Panc1 (cell line): ENCODE data around the gene DYRK3. TPM values are rescaled to one million over a fixed set of nuclear protein-coding genes. Genes with fewer than 3 reads are reported as not detected.

Experiments used
- ATAC-seq: fragments of 200-7000 bp; cut with Tn5 transposase; 2 replicates; pipeline ENCODE4 v1.9.1; 2020; ENCODE audit warnings: mild to moderate bottlenecking, moderate library complexity
- BruUV-seq: library from RNA; stranded (reverse); fragments of 400-500 nt; replicated peaks from 2 replicates; lab custom pipeline; 2021; lab: Mats Ljungman, UMichigan
- CTCF ChIA-PET: fragments of 300-600 bp; sonication (Branson Sonifier 250); formaldehyde crosslinking; loops from one replicate; lab custom pipeline; 2022; ENCODE audit warnings: antibody characterized with exemption; lab: Charles Lee
- POLR2A ChIA-PET: fragments of 300-600 bp; sonication (Branson Sonifier 250); formaldehyde crosslinking; loops from one replicate; lab custom pipeline; 2022; ENCODE audit warnings: antibody characterized with exemption; lab: Charles Lee
- DNase-seq: peaks from one replicate; pipeline ENCODE4 v3.0.0-alpha.2; 2010; ENCODE audit warnings: low read depth, low spot score
- H3K27ac ChIP-seq: 2 replicates; pipeline ENCODE4 v1.5.1; 2011; ENCODE audit warnings: mild to moderate bottlenecking, low read length, inconsistent platforms
- H3K27me3 ChIP-seq: fragments of 200-500 bp; sonication (Bioruptor generic); 2 replicates; pipeline ENCODE4 v1.6.0; 2014; ENCODE audit warnings: low read length, inconsistent platforms; ENCODE audit not compliant: control insufficient read depth, insufficient read depth
- H3K36me3 ChIP-seq: fragments of 200-500 bp; sonication (Bioruptor generic); 2 replicates; pipeline ENCODE4 v1.5.1; 2014; ENCODE audit warnings: inconsistent platforms, mild to moderate bottlenecking, low read length, moderate library complexity; ENCODE audit not compliant: control insufficient read depth, insufficient read depth
- H3K4me1 ChIP-seq: 2 replicates; pipeline ENCODE4 v1.5.1; 2011; ENCODE audit warnings: inconsistent platforms, mild to moderate bottlenecking, low read length, moderate library complexity; ENCODE audit not compliant: control insufficient read depth, insufficient read depth
- H3K4me3 ChIP-seq, 2 experiments: 2 replicates each; pipeline ENCODE4 v1.5.1; 2011 to 2012; ENCODE audit warnings: low read depth in 2 of 2, low read length in 2 of 2, mild to moderate bottlenecking in 2 of 2, inconsistent platforms in 1 of 2, moderate library complexity in 1 of 2
- H3K9me3 ChIP-seq: fragments of 200-500 bp; sonication (Bioruptor generic); 2 replicates; pipeline ENCODE4 v1.5.1; 2014; ENCODE audit warnings: low read depth, mild to moderate bottlenecking, inconsistent platforms, low read length, moderate library complexity; ENCODE audit not compliant: control insufficient read depth, insufficient read depth
- POLR2AphosphoS5 ChIP-seq: IDR thresholded peaks from 2 replicates; pipeline ENCODE4 v1.6.1; 2012; ENCODE audit warnings: mild to moderate bottlenecking, low read depth, low read length, moderate library complexity
- SIN3A ChIP-seq: IDR thresholded peaks from 2 replicates; pipeline ENCODE4 v1.6.1; 2012; ENCODE audit warnings: low read depth, mild to moderate bottlenecking, low read length, moderate library complexity, borderline replicate concordance; ENCODE audit not compliant: insufficient read depth
- TCF7L2 ChIP-seq: IDR thresholded peaks from 2 replicates; pipeline ENCODE4 v1.6.1; 2011; ENCODE audit warnings: mild to moderate bottlenecking, low read depth, low read length, inconsistent platforms
- in situ Hi-C: cut with HindIII; loops from 2 replicates; pipeline ENCODE4 v1.10.0; 2016; ENCODE audit warnings: low sequenced_read_pairs, low pct_unique_long_range_greater_than_20kb
- intact Hi-C: fragments of 100-400 bp; cut with micrococcal nuclease; formaldehyde crosslinking; loops from one replicate; pipeline ENCODE4 v1.10.0; 2022; ENCODE audit not compliant: unreplicated experiment
- total RNA-seq: library from RNA; stranded (reverse); gene quantifications from one replicate; pipeline ENCODE4 v1.2.1, GENCODE V29; 2021; ENCODE audit not compliant: unreplicated experiment
- TF ChIP-seq, protein P1 (sequence below): fragments of 450-650 bp; IDR thresholded peaks from 2 replicates; pipeline ENCODE4 v1.5.1; 2017; ENCODE audit warnings: mild to moderate bottlenecking
- TF ChIP-seq, protein P2 (sequence below), 2 experiments: IDR thresholded peaks; 2 replicates each; pipeline ENCODE4 v1.6.1; 2011 to 2012; ENCODE audit warnings: low read depth in 2 of 2, control low read depth in 1 of 2, low read length in 1 of 2, mild to moderate bottlenecking in 1 of 2, moderate library complexity in 1 of 2; ENCODE audit not compliant: insufficient read depth in 1 of 2

The DYRK3 gene
- total RNA-seq, 1 experiment from 2014 or later, result 12.0 TPM

DNA sequence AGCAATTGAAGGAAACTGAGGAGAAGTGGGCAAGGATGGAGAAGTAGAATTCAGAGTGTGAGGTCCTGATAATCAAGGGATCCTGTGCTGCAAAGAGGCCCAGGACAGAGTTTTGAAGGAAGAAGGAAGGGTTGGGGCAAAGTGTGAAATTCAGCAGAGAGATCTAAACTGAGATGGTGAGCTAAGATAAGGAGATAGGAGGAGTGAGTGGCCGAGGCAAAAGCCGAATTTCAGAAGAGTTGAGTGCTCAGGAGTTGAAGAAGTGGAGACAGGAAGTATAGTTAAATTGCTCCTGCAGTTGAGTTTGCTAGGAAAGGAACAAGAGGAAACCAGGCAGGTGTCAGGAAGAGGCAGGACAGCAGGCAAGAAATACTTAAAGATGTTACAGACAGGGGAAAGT is 33.0 kb downstream of the DYRK3 start:
- in situ Hi-C loops (no loop called here), intact Hi-C loops (no loop called here)
- TF ChIP-seq, protein P1, sequence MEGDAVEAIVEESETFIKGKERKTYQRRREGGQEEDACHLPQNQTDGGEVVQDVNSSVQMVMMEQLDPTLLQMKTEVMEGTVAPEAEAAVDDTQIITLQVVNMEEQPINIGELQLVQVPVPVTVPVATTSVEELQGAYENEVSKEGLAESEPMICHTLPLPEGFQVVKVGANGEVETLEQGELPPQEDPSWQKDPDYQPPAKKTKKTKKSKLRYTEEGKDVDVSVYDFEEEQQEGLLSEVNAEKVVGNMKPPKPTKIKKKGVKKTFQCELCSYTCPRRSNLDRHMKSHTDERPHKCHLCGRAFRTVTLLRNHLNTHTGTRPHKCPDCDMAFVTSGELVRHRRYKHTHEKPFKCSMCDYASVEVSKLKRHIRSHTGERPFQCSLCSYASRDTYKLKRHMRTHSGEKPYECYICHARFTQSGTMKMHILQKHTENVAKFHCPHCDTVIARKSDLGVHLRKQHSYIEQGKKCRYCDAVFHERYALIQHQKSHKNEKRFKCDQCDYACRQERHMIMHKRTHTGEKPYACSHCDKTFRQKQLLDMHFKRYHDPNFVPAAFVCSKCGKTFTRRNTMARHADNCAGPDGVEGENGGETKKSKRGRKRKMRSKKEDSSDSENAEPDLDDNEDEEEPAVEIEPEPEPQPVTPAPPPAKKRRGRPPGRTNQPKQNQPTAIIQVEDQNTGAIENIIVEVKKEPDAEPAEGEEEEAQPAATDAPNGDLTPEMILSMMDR, result no peak
- no peak for TF ChIP-seq SIN3A
- no peak for TF ChIP-seq TCF7L2
- TF ChIP-seq POLR2AphosphoS5, result no peak
- TF ChIP-seq, protein P2, sequence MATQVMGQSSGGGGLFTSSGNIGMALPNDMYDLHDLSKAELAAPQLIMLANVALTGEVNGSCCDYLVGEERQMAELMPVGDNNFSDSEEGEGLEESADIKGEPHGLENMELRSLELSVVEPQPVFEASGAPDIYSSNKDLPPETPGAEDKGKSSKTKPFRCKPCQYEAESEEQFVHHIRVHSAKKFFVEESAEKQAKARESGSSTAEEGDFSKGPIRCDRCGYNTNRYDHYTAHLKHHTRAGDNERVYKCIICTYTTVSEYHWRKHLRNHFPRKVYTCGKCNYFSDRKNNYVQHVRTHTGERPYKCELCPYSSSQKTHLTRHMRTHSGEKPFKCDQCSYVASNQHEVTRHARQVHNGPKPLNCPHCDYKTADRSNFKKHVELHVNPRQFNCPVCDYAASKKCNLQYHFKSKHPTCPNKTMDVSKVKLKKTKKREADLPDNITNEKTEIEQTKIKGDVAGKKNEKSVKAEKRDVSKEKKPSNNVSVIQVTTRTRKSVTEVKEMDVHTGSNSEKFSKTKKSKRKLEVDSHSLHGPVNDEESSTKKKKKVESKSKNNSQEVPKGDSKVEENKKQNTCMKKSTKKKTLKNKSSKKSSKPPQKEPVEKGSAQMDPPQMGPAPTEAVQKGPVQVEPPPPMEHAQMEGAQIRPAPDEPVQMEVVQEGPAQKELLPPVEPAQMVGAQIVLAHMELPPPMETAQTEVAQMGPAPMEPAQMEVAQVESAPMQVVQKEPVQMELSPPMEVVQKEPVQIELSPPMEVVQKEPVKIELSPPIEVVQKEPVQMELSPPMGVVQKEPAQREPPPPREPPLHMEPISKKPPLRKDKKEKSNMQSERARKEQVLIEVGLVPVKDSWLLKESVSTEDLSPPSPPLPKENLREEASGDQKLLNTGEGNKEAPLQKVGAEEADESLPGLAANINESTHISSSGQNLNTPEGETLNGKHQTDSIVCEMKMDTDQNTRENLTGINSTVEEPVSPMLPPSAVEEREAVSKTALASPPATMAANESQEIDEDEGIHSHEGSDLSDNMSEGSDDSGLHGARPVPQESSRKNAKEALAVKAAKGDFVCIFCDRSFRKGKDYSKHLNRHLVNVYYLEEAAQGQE (IDR thresholded peaks at IDR 0.05; ENCODE audit: insufficient read depth in 1 of 2, low read depth in 2 of 2, low read length in 1 of 2), result no peak
- no peaks in the 10 kb centered on the region for H3K9me3 ChIP-seq
- no peaks in the 10 kb centered on the region for H3K36me3 ChIP-seq
- CTCF ChIA-PET, result no interaction called here
- no peak overlapping the region for H3K4me3 ChIP-seq
- H3K27me3 ChIP-seq, result peaks cover 8% of the 10 kb centered on the region; the same call in 1 of the 2 replicates
- no peaks in the 10 kb centered on the region for H3K4me1 ChIP-seq
- DNase-seq (no peak), ATAC-seq (no peak)
- POLR2A ChIA-PET, result no interaction called here
- no TSS peak for BruUV-seq
- H3K27ac ChIP-seq, result no peak overlapping the region

DNA sequence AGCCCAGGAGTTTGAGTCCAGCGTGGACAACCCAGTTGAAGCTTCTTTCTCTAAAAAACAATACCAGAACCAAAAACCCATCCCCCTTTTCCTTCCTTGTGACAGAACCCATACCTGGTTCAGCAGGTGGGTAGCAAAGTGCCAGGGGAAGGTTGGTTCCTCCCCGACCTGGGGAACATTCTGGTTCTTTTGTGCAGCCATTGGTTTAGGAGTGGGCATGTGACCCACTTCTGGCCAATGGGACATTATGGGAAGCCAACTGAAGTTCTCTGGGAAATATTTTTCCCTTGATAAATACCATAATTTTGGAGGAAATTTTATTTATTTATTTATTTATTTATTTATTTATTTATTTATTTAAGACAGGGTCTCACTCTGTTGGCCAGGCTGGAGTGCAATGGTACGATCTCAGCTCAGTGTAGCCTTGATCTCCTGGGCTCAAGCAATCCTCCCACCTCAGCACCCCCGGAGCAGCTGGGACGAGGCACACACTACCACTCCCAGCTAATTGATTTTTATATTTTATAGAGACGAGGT is 33.6 kb downstream of the DYRK3 start:
- ChIA-PET CTCF (no interaction called here), POLR2A (no interaction called here)
- DNase-seq (no peak), ATAC-seq (no peak)
- no peaks in the 10 kb centered on the region for H3K36me3 ChIP-seq
- in situ Hi-C loops (no loop called here), intact Hi-C loops (no loop called here)
- peaks cover 8% of the 10 kb centered on the region; the same call in 1 of the 2 replicates for H3K27me3 ChIP-seq
- H3K4me1 ChIP-seq, result no peaks in the 10 kb centered on the region
- H3K9me3 ChIP-seq, result no peaks in the 10 kb centered on the region
- H3K27ac ChIP-seq, result no peak overlapping the region
- no TSS peak for BruUV-seq
- TF ChIP-seq, protein P1, result no peak
- TF ChIP-seq, protein P2 (IDR thresholded peaks at IDR 0.05; ENCODE audit: insufficient read depth in 1 of 2, low read depth in 2 of 2, low read length in 1 of 2), result no peak
- TF ChIP-seq SIN3A (no peak), POLR2AphosphoS5 (no peak), TCF7L2 (no peak)
- H3K4me3 ChIP-seq, result no peak overlapping the region
